H1 (cell line): Measurements from ENCODE around the gene FAM25A. TPM values are rescaled to one million over a fixed set of nuclear protein-coding genes. Genes with fewer than 3 reads are reported as not detected.

ENCODE experiments used
- CTCF ChIA-PET: fragments of 300-600 bp; sonication (Branson Sonifier 250); formaldehyde crosslinking; loops from one replicate; lab custom pipeline; 2021; ENCODE audit not compliant: partially characterized antibody; lab: Charles Lee
- POLR2A ChIA-PET: fragments of 300-600 bp; sonication (Branson Sonifier 250); formaldehyde crosslinking; loops from one replicate; lab custom pipeline; 2021; ENCODE audit warnings: inconsistent platforms; ENCODE audit not compliant: partially characterized antibody; lab: Charles Lee
- DNase-seq, 2 experiments: peaks; one replicate each; pipeline versions ENCODE4 v3.0.0 to v3.0.0-alpha.2; 2010 to 2022; ENCODE audit warnings: low spot score in 2 of 2, low read depth in 1 of 2, mixed read lengths in 1 of 2
- FAIRE-seq: peaks from 2 replicates; lab custom pipeline; 2011; peaks lifted over from hg19 to GRCh38; lab: Jason Lieb, UNC
- H2AFZ ChIP-seq: 2 replicates; pipeline ENCODE4 v1.8.1; 2012; ENCODE audit warnings: low read length, inconsistent platforms
- H2AK5ac ChIP-seq: 2 replicates; pipeline ENCODE4 v1.6.1; 2013; ENCODE audit warnings: low read depth, low read length
- H2BK120ac ChIP-seq: replicated peaks from 2 replicates; pipeline ENCODE3; 2013; ENCODE audit warnings: low read depth, low read length, inconsistent platforms
- H2BK12ac ChIP-seq: 2 replicates; pipeline ENCODE4 v1.6.1; 2013; ENCODE audit warnings: low read depth, low read length
- H2BK15ac ChIP-seq: 2 replicates; pipeline ENCODE4 v1.6.1; 2013; ENCODE audit warnings: low read length
- H2BK20ac ChIP-seq: 2 replicates; pipeline ENCODE4 v1.6.1; 2013; ENCODE audit warnings: low read length
- H2BK5ac ChIP-seq: 2 replicates; pipeline ENCODE4 v1.6.1; 2013; ENCODE audit warnings: low read depth, low read length
- H3K14ac ChIP-seq: 2 replicates; pipeline ENCODE4 v1.6.1; 2013; ENCODE audit warnings: inconsistent platforms; ENCODE audit not compliant: insufficient read length
- H3K18ac ChIP-seq: 2 replicates; pipeline ENCODE4 v1.6.1; 2013; ENCODE audit warnings: low read length; ENCODE audit errors: extremely low read depth
- H3K23ac ChIP-seq: 2 replicates; pipeline ENCODE4 v1.6.1; 2013; ENCODE audit warnings: inconsistent platforms; ENCODE audit not compliant: insufficient read length
- H3K23me2 ChIP-seq: 2 replicates; pipeline ENCODE4 v1.6.1; 2013; ENCODE audit warnings: low read depth, low read length
- H3K27ac ChIP-seq: 2 replicates; pipeline ENCODE4 v1.6.1; 2011; ENCODE audit warnings: low read depth, low read length, inconsistent platforms
- H3K27me3 ChIP-seq, 4 experiments: replicated peaks in 1 of 4; 1 replicate in 1 of 4; 2 replicates in 3 of 4; pipeline versions ENCODE4 v1.6.1 to v1.8.1; 2011 to 2013; ENCODE audit warnings: low read length in 3 of 4, mild to moderate bottlenecking in 3 of 4, inconsistent platforms in 2 of 4, mixed read lengths in 2 of 4, moderate library complexity in 1 of 4; ENCODE audit not compliant: control insufficient read depth in 3 of 4, insufficient read depth in 3 of 4; ENCODE audit errors: extremely low read depth in 1 of 4
- H3K36me3 ChIP-seq, 4 experiments: 2 replicates each; pipeline versions ENCODE4 v1.6.1 to v1.8.1; 2011 to 2013; ENCODE audit warnings: mild to moderate bottlenecking in 4 of 4, low read length in 3 of 4, moderate library complexity in 2 of 4, control low read depth in 1 of 4, inconsistent platforms in 1 of 4; ENCODE audit not compliant: insufficient read depth in 4 of 4, control insufficient read depth in 2 of 4
- H3K4ac ChIP-seq: replicated peaks from 2 replicates; pipeline ENCODE3; 2013; ENCODE audit warnings: low read length, low read depth, mixed read lengths, inconsistent platforms; ENCODE audit not compliant: insufficient read length
- H3K4me1 ChIP-seq, 4 experiments: replicated peaks in 1 of 4; 1 replicate in 1 of 4; 2 replicates in 3 of 4; pipeline versions ENCODE4 v1.6.1 to v1.8.1; 2011 to 2013; ENCODE audit warnings: low read length in 3 of 4, inconsistent platforms in 2 of 4, mixed read lengths in 1 of 4; ENCODE audit not compliant: insufficient read depth in 4 of 4, control insufficient read depth in 3 of 4
- H3K4me2 ChIP-seq, 2 experiments: 2 replicates each; pipeline versions ENCODE4 v1.6.1 to v1.8.1; 2011 to 2013; ENCODE audit warnings: low read depth in 2 of 2, low read length in 2 of 2, control low read depth in 1 of 2, inconsistent platforms in 1 of 2, mild to moderate bottlenecking in 1 of 2; ENCODE audit not compliant: insufficient read depth in 1 of 2
- H3K4me3 ChIP-seq, 4 experiments: fragments of 200-600, 300-600 bp in 1 of 4; sonication (generic), shearing (Covaris generic), sonication (Bioruptor Twin) in 1 of 4; 2 replicates each; pipeline versions ENCODE4 v1.5.1 to v1.8.1; 2011 to 2016; ENCODE audit warnings: low read length in 4 of 4, low read depth in 3 of 4, control low read depth in 2 of 4, inconsistent platforms in 2 of 4, mild to moderate bottlenecking in 2 of 4, mixed read lengths in 1 of 4, moderate library complexity in 1 of 4; ENCODE audit not compliant: insufficient read depth in 2 of 4; ENCODE audit errors: extremely low read depth in 1 of 4
- H3K56ac ChIP-seq: replicated peaks from 2 replicates; pipeline ENCODE3; 2013; ENCODE audit warnings: low read depth, mild to moderate bottlenecking, mixed read lengths, low read length, inconsistent platforms; ENCODE audit not compliant: insufficient read length
- H3K79me1 ChIP-seq: 2 replicates; pipeline ENCODE4 v1.6.1; 2013; ENCODE audit warnings: low read depth, low read length, control low read depth
- H3K79me2 ChIP-seq, 2 experiments: 2 replicates each; pipeline versions ENCODE4 v1.6.1 to v1.8.1; 2012 to 2013; ENCODE audit warnings: low read length in 2 of 2, mild to moderate bottlenecking in 2 of 2, inconsistent platforms in 1 of 2; ENCODE audit not compliant: insufficient read depth in 2 of 2, control insufficient read depth in 1 of 2
- H3K9ac ChIP-seq, 4 experiments: replicated peaks in 1 of 4; 1 replicate in 1 of 4; 2 replicates in 3 of 4; pipeline versions ENCODE4 v1.6.1 to v1.8.1; 2011 to 2013; ENCODE audit warnings: low read depth in 3 of 4, low read length in 3 of 4, control low read depth in 2 of 4, mild to moderate bottlenecking in 2 of 4, moderate library complexity in 2 of 4, inconsistent platforms in 1 of 4; ENCODE audit errors: extremely low read depth in 1 of 4
- H3K9me3 ChIP-seq, 2 experiments: 2 replicates each; pipeline versions ENCODE4 v1.6.1 to v1.8.1; 2012 to 2013; ENCODE audit warnings: mild to moderate bottlenecking in 2 of 2, moderate library complexity in 2 of 2, control low read depth in 1 of 2, inconsistent platforms in 1 of 2, low read depth in 1 of 2, low read length in 1 of 2, mixed read lengths in 1 of 2; ENCODE audit not compliant: insufficient read depth in 2 of 2
- H4K20me1 ChIP-seq, 2 experiments: replicated peaks in 1 of 2; 2 replicates each; pipeline versions ENCODE3 to v1.8.1; 2011 to 2013; ENCODE audit warnings: inconsistent platforms in 2 of 2, low read length in 2 of 2, mild to moderate bottlenecking in 1 of 2; ENCODE audit not compliant: insufficient read depth in 2 of 2, control insufficient read depth in 1 of 2
- H4K5ac ChIP-seq: 2 replicates; pipeline ENCODE4 v1.6.1; 2013; ENCODE audit warnings: low read length, low read depth, mixed read lengths, inconsistent platforms; ENCODE audit not compliant: insufficient read length
- H4K8ac ChIP-seq: 2 replicates; pipeline ENCODE4 v1.8.0; 2013; ENCODE audit warnings: mild to moderate bottlenecking, moderate library complexity, low read length, inconsistent platforms; ENCODE audit not compliant: insufficient read depth; ENCODE audit errors: extremely low read depth
- H4K91ac ChIP-seq: replicated peaks from 2 replicates; pipeline ENCODE3; 2013; ENCODE audit warnings: low read length, mixed read lengths, inconsistent platforms; ENCODE audit not compliant: insufficient read length
- CEBPB ChIP-seq: IDR thresholded peaks from 2 replicates; pipeline ENCODE4 v1.6.1; 2012; ENCODE audit warnings: low read depth, low read length
- EGR1 ChIP-seq: IDR thresholded peaks from 2 replicates; pipeline ENCODE4 v1.6.1; 2011; ENCODE audit warnings: low read depth, low read length, borderline replicate concordance
- RFX5 ChIP-seq: IDR thresholded peaks from 2 replicates; pipeline ENCODE4 v1.6.1; 2011; ENCODE audit warnings: low read depth, low read length, improper control_type of control experiment, borderline replicate concordance
- SAP30 ChIP-seq: fragments of 300-600 bp; sonication (generic); IDR thresholded peaks from 2 replicates; pipeline ENCODE4 v1.7.1; 2012; ENCODE audit warnings: low read length, moderate library complexity, mild to moderate bottlenecking, inconsistent platforms; ENCODE audit not compliant: insufficient read depth, insufficient replicate concordance
- SRF ChIP-seq: IDR thresholded peaks from 2 replicates; pipeline ENCODE4 v1.6.1; 2011; ENCODE audit warnings: mild to moderate bottlenecking, low read depth, low read length, moderate library complexity
- TBP ChIP-seq: IDR thresholded peaks from 2 replicates; pipeline ENCODE4 v1.6.1; 2011; ENCODE audit warnings: low read depth, low read length, improper control_type of control experiment
- WGBS, 2 experiments: shearing (Covaris generic) in 1 of 2; methylation state at CpG; one replicate each; pipeline versions ENCODE4 v1.1.6 to v1.1.7; 2013 to 2015; ENCODE audit warnings: low lambda C conversion rate in 2 of 2, mixed read lengths in 2 of 2, inconsistent platforms in 1 of 2, low coverage in 1 of 2, missing lambda C conversion rate in 1 of 2; ENCODE audit not compliant: insufficient replicate concordance in 2 of 2, insufficient coverage in 1 of 2, insufficient read length in 1 of 2; ENCODE audit errors: extremely low coverage in 1 of 2, missing lambda C conversion rate in 1 of 2; 5-methylcytosine and 5-hydroxymethylcytosine counted together
- polyA plus RNA-seq, 7 experiments: library from polyadenylated mRNA; depleted of rRNA in 3 of 7; stranded (reverse) in 5 of 7; unstranded in 2 of 7; fragments of >200 nt in 5 of 7; fragments of 200-250 nt in 2 of 7; gene quantifications; 1 replicate in 5 of 7; 2 replicates in 1 of 7; 4 replicates in 1 of 7; pipeline versions ENCODE4 v1.2.1 to v1.2.3, GENCODE V29; 2011 to 2013; ENCODE audit warnings: missing spikeins in 2 of 7, mixed read lengths in 2 of 7
- total RNA-seq: library from RNA; stranded (reverse); fragmentation: NEBNext Ultra II Directional; extraction: Animal tissue kit (Norgen Biotek cat#: 25700); gene quantifications from 2 replicates; pipeline ENCODE4 v1.2.1, GENCODE V29; 2021

The FAM25A gene
- total and polyA plus RNA-seq, 2 of the 8 experiments (the other 6 are each of a cell fraction or from before 2014, with no cell fraction given) = not detected

DNA sequence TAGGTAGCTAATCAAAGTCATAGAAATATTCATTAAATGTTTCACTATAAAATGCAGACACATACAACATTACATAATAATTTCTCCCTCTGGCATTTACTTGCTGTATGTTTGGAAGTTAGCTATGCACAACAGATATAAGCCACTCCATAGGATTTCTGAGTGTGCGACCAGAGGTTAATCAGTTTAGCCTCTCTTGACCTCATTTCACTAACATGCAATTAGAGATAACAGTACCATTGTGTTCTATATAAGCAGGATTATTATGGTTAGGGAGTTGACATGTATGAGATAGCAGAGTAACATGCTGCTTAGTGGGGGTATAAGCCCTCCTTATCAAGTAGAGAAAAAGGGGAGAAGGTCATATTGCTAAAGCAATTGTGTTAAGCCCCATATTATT is 48.2 kb downstream of the FAM25A start:
- TF ChIP-seq CEBPB = no peak
- no peak for TF ChIP-seq EGR1
- no peak for TF ChIP-seq SAP30
- TF ChIP-seq RFX5 = no peak
- TF ChIP-seq SRF = no peak
- no peak for TF ChIP-seq TBP
- TF ChIP-seq, all 59 proteins: peak for 0
- Histone ChIP-seq H3K9ac (no peak overlapping the region), H4K91ac (no peak overlapping the region), H2BK5ac (no peak overlapping the region), H4K20me1 (no peaks in the 10 kb centered on the region), H3K23me2 (no peaks in the 10 kb centered on the region), H3K18ac (no peak overlapping the region), H3K4me3 (no peak overlapping the region), H3K79me1 (no peaks in the 10 kb centered on the region), H3K27ac (no peak overlapping the region), H3K14ac (no peak overlapping the region), H3K4ac (no peak overlapping the region), H3K36me3 (peaks cover 5 to 31% (median 13%) of the 10 kb centered on the region in 4 experiments; a peak in 6 of 8 replicates), H2BK12ac (no peak overlapping the region), H2AK5ac (no peak overlapping the region), H4K8ac (no peak overlapping the region), H3K79me2 (no peaks in the 10 kb centered on the region), H4K5ac (no peak overlapping the region), H2BK20ac (no peak overlapping the region), H3K4me1 (no peaks in the 10 kb centered on the region), H2BK15ac (no peak overlapping the region), H3K4me2 (no peak overlapping the region), H2BK120ac (no peak overlapping the region), H3K27me3 (no peaks in the 10 kb centered on the region), H3K56ac (no peak overlapping the region), H3K9me3 (no peaks in the 10 kb centered on the region), H3K23ac (no peak overlapping the region), H2AFZ (no peak overlapping the region)
- POLR2A ChIA-PET = no interaction called here
- WGBS, 2 experiments = 89% methylated on average over 1 of the region's 1 CpG; no CpG with 5 or more reads in 1 of the 2 experiments
- FAIRE-seq (no peak), DNase-seq (no peak)
- CTCF ChIA-PET = interaction anchor here (1.0 to 1.2 kb wide), 2 partner anchors 14 to 126 kb away, joined by 3 to 5 read pairs; no protein-coding TSS in a partner anchor
